Activated CD8-positive, alpha-beta memory T cell treated with anti-CD3 and anti-CD28 coated beads for 1 hour (primary cell): ENCODE data around the gene FAM107B.
A peak's percentile ranks its signal among the peaks of the same experiment; 100 is the strongest.

Experiments
- DNase-seq, 2 donors: peaks; one replicate each; pipeline ENCODE4 v3.0.0-alpha.2; 2020; ENCODE audit warnings: low read depth in 1 of 2; ENCODE audit errors: extremely low read depth in 1 of 2

Gene FAM107B

DNA sequence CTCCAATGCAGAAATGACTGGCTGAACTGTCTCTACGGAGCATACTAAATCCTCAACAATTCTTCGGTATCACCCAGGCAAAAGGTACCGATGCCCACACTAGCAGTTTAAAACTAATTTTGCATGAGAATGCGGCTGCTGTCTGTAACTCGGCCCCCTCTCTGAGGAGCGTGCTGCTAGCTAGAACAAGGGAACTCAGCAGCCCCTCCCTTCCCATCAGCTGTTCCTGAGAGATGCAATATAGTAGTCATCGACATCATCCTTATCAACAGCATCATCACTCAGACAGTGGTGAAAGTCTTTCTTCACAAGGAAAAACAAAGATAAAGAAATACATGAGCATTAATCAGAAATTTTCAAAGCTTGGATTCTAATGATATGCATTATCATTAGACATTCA, 254.9 kb downstream of the FAM107B start:
- no peak for DNase-seq

- no peak for DNase-seq
These were observed 256.5 kb downstream of the FAM107B start for GRCh38 chr10:14518149-14518548.

DNA sequence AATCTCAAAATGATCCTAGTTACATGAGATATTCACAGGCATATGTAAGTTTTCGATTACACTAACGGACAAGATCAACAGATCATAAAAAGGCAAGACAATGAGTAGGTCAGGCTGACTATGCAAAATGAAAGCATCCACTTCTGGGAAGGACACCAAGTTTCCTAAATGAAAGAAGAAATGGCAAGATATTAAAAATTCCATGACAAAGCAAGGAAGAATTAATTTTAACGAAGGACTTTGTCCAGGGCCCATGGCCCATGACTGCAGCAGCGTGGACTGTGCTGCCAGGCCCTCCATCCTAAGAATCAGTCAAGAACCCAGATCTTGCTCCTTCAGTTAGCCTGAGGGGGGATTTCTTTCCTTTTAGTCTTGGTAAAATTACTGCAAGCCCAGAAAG, 261.6 kb downstream of the FAM107B start:
- no peak for DNase-seq

- DNase-seq = no peak
These were observed 264.4 kb downstream of the FAM107B start for GRCh38 chr10:14510346-14510745.

DNA sequence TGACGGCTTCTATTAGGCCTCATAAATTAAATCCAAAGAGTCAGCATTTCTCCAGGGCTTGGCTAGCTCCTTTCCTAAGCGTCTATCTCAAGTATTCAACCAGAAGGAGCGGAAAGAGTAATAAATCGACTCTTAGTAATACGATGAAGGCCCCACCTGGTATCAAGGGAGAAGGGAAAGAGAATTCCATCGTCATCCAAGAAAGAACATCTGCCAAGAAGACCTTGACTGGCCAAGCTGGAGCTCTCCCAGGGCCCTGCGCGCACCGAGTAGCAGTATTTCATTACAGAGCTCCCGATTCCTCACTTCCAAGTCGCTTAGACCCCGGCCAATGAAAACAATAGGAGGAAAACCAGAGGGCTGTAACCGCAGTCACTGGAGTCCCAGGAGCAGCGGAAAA, 266.0 kb downstream of the FAM107B start:
- DNase-seq = no peak

- DNase-seq = no peak
These were observed 266.9 kb downstream of the FAM107B start for GRCh38 chr10:14507781-14508180.

- peak in 1 of 2 donors; percentile 18 for DNase-seq
These were observed 267.5 kb downstream of the FAM107B start for GRCh38 chr10:14507176-14507575.

- no peak for DNase-seq
These were observed 272.3 kb downstream of the FAM107B start for GRCh38 chr10:14502431-14502830.

DNA sequence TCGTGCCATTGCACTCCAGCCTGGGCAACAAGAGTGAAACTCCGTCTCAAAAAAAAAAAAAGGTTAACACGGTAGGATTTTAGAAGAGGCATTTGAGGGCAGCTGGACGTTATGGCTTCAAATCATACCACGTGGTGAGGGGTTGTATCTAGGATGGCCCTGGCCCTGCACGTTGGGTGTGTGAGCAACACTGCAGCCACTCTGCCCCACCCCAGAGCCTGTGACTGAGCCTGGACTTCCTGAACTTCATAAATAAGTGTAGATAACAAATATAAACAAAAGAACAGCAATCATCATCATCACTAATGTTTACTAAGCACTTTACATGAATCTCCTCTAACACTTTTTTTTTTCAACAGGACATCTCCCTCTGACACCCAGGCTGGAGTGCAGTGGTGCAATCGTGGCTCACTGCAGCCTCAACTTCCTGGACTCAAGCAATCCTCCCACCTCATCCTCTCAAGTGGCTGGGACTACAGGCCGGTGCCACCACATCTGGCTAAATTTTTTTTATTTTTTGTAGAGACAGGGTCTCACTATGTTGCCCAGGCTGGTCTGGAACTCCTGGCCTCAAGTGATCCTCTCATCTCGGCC, 274.4 kb downstream of the FAM107B start:
- DNase-seq = no peak

DNA sequence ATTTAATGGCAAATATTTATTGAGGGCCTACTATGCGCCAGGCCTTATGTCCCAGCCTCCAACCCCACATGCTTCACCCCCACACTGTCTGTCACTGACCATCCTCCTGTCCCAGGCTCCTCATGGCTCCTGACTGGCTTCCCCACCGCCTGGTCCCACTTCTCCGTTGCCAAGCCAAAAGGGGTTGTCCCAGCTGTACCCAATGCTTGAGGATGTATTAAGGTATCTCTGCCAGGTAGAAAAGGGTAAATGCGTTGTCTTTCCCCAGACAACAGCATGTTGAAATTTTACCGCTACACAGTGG, 275.1 kb downstream of the FAM107B start:
- no peak for DNase-seq

DNA sequence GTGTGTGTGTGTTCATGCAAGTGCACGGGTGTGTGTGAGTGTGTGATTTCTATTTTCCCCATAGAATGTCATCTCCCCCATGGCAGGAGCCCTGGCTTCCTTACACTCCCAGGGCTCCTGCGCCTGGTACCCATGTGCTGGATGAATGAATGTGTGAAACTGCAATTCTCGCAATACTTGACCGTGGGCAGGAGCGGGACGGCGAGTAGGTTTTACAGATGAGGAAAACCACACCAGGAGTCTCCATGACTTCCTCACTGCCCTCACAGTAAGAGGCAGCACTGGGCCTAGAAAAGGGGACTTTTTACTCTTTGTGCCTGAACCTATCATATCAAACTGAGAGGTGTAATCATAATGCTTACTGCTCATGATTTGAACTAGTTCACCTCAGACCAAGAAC, 276.4 kb downstream of the FAM107B start:
- DNase-seq = no peak

GRCh38 chr10:14491811-14492210, 282.9 kb downstream of the FAM107B start:
- no peak for DNase-seq

GRCh38 chr10:14489522-14490177, 285.0 kb downstream of the FAM107B start:
- no peak for DNase-seq

GRCh38 chr10:14487488-14487883, 287.2 kb downstream of the FAM107B start:
- DNase-seq = no peak

DNA sequence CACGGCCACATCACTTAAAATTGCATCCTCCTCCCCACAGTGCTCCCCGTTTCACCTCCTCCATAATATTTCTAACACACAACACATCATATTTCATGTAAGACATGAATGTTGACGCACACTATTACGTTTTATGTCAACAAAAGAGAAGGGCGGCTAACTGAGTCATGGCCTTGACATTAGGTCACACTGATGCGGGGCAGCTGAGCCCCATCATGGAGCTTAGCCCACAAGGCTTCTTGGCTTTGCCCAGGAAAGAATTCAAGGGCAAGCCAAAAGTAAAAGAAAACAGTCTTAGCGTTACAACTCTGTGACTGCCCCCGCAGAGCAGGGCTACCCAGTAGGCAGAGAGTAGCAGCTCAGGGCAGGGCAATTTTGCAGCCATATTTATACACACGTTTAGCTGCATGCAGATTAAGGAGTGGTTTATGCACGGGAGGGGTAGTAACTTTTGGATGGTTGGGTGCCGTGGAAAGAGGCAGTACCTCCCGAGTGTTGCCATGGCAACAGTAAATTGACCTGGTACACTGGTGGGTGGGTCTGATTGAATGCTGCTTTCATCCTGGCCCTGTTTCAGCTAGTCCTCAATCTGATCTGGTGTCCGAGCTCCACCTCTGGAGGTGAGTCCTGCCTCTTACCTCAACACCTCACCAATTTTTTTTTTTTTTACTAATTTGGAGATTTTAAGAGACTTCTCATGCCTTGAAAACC, 287.8 kb downstream of the FAM107B start:
- DNase-seq = no peak

- DNase-seq = no peak
These were observed 288.7 kb downstream of the FAM107B start for GRCh38 chr10:14485986-14486385.

GRCh38 chr10:14483417-14483816, 291.3 kb downstream of the FAM107B start:
- DNase-seq = no peak

- no peak for DNase-seq
These were observed 292.9 kb downstream of the FAM107B start for GRCh38 chr10:14481752-14482151.

DNA sequence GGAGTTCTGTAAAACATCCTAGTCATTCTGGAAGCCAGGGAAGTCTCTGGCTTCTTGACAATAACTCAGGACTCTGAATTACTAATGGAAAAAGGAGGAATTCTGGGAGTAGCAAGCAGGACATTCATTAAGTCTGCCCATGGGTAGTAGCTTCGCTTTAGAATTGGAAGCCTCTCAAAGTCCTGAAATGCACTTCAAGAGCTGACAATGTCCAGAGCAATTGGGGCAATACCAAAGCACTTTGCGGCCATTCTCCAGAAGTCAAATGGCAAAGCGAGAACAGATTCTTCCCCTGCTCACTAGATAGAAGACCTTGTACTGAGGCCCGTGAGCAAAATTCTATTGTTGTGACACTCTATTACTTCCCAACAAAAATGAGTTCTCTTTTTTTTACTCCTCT, 293.7 kb downstream of the FAM107B start:
- no peak for DNase-seq

GRCh38 chr10:14478604-14479003, 296.1 kb downstream of the FAM107B start:
- DNase-seq = no peak

- no peak for DNase-seq
These were observed 296.5 kb downstream of the FAM107B start for GRCh38 chr10:14478201-14478600.

- DNase-seq = no peak
These were observed 297.3 kb downstream of the FAM107B start for GRCh38 chr10:14477408-14477710.
